Limb (tissue), 2 donors: ENCODE results near the gene LOXHD1.

ENCODE experiments used
- DNase-seq, 2 donors: peaks; one replicate each; pipeline ENCODE4 v3.0.0-alpha.2; 2016; ENCODE audit errors: extremely low spot score in 2 of 2

LOXHD1 gene

DNA sequence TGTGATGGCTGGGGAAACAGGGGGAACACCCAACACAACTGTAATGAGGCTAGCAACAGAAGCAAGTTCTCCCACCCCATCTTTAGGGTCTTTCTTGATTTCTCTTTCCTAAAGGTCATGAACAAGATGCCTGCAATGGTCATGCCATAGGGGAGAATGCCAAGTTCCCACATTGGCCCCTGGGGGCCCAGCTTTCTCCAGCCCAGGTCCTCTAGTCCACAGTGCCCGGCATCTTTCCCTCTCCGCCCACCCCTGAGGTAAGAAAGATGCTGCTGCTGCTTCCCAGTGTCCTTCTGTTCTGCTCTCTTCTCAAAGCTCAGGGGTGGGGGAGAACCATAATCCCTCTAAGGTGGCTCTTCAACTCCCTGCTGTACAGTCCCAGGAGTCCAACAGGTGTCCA, 78.0 kb downstream of the LOXHD1 start:
- no peak for DNase-seq

DNA sequence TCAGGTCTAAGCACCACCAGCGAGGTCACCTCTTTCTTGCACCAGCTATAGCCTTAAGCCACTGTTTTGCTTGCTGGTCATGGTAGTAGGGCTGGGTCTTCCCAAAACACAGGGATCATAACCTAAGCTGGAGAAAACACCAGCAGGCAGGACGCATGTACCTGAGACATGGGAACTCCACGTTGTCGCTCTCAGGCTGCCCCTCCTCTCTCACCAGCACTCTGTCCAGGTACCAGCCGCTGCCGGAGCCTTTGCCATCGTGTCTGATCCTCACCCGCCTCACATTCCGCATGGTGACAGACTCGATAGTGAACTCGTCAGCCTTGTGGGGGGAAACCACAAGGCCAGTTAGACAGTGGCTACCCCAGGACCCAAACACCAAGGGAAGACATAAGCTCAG, 79.5 kb downstream of the LOXHD1 start:
- DNase-seq: no peak

DNA sequence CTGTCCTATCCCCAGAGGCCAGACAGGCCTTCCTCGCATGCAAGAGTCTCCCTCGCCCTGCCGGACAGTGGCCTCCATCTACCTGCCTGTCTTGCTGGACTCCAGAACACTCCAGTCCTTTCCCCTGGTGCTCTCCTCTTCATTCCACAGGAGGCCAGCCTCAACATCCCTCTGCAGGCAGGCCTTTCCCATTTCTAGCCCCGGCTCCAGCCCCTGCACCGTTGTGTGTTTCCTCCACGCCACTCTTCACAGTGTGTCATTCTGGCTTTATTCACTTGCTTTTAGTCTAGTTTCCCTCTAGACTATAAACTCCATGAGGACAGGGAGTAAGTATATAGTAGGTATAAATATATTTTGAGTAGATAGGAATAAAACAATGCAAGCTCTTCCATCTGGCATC, 81.2 kb downstream of the LOXHD1 start:
- no peak for DNase-seq

DNA sequence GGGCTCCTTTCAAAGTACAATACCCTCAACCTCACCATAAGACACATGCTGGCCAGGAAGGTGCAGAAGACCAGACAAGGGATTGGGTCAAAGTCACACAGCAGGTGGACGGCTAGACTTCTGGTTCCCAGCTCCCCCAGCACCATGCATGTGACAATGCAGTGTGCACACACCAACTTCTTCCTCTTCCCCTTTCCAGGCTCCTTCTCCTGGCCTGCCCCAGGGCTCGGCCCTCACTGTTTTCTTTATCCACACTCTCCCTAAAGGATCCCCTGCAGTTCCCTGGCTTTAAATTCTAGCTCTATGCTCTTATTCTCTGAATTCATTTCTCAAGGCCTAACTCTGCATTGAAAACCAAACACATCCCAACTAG, 82.3 kb downstream of the LOXHD1 start:
- no peak for DNase-seq

DNA sequence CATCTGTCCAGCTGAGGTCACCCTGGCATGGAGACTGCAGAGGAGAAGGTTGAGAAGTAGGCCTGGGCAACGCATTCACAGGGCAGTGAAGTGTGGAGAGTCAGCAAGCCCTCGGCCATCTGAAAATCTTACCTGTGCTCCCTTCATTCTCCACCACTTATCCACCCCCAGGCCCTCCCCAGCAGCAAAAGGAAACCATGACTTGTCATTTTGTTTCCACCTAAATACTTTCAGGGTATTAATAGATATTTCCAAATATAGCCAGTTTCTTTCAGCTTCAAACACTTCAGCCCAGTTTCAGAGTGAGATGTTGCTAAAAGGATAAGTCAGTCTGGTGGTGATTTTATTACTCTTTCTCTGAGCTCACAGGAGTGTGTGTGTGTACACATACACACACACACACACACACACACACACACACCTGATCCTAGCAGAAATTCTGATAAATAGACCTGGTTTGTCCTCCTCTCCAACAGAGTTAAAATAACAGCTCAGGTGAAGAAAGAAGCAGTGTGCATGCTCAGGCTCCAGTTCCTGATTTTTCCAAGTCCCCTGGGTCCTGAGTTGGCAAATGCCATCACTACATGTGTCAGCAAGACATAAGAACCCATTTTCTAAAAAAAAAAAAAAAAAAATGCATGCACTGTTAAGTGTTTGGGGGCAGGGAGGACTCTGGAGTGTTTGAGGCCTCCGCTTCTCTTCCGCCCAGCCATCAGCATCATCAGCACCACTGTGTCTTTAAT, 82.8 kb downstream of the LOXHD1 start:
- DNase-seq: no peak

- no peak for DNase-seq
These were observed 83.9 kb downstream of the LOXHD1 start for GRCh38 chr18:46573156-46573555.

GRCh38 chr18:46571756-46572155, 85.3 kb downstream of the LOXHD1 start:
- DNase-seq: no peak

DNA sequence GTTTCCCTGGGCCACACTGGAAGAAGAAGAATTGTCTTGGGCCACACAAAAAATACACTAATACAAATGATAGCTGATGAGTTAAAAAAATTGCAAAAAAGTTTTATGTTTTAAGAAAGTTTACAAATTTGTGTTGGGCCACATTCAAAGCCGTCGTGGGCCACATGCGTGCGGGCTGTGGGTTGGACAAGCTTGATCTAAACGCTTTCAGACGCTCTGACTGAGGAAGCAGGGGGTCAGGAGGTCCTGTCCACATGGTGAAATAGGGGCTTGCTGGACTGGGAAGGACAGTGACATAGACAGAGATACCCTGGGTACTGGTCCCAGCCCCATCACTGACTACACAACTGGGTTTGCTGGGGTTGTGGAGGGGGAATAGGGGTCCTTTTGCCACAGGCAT, 86.4 kb downstream of the LOXHD1 start:
- DNase-seq: no peak

DNA sequence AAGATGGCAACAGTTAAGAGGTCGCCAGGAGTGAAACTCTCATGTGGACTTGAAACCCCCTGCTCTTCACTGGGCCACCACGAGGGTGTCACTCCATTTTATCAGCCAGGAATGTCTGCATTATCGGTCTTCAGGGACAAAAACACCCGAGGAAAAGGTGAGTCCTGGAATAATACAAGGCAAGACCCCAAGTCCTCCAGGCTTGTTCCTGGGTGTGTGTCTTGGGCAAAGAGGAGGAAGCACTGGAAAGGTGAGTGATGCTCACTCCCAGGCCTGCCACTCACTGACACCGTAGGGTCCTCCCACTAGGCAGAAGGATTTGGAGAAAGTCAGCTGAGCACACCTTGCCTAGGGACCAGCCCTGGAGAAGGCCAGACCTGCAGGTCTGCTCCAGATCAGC, 86.9 kb downstream of the LOXHD1 start:
- no peak for DNase-seq

DNA sequence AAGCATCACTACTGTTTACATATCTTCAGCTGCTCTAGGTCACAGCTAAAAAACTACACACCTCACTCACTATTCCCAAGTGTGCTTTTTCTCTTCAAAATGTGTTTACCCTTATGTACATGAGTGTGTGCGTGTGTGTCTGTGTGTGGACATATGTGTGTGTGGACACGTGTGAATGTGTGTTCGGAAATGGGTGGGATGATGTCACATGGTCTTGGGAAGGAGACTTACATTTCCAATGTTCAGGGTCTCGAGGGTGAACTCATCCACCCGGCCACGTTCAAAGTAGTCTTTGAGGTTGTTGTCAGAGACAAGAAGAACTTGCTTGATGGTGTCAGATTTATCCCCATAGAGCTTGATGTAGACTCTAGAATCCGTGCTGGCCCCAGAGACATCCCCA, 87.8 kb downstream of the LOXHD1 start:
- DNase-seq: no peak

DNA sequence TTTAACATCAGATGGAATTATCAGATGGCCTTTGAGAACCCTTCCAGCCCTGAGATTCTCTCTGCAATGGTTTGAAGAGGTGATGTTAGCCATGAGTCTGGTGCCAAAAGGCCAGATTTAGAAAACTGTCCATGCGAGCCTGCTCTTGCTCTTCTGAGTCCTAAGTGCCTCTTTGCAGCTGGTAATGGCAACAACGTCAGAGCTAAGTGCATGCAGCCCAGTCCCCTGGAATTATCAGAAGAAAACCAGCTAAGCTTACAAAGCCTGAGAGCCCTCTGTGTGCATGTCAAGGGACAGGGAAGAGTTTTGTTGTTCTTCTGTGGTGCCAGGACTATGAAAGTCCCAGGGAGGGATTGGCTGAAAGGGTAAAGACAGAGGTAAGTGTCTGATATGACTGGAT, 89.8 kb downstream of the LOXHD1 start:
- DNase-seq: no peak

- DNase-seq: no peak
These were observed 90.9 kb downstream of the LOXHD1 start for GRCh38 chr18:46566111-46566510.

DNA sequence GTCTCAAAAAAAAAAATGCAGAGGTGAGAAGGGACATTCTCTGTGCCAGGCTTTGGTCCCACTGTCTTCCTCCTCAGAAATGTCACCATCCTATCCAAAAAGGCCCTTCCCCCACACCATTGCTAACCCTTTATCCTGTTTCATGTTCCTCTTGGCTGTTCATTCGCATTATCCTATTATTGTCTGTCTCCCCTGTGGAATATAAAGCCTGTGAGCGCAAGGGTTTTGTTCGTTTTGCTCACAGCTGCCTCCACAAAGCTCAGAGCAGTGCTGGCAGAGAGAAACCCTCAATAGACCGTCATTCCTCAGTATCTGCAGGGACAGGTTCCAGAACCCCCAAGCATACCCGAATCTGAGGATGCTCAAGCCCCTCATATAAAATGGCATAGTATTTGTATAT, 91.8 kb downstream of the LOXHD1 start:
- no peak for DNase-seq

- no peak for DNase-seq
These were observed 93.7 kb downstream of the LOXHD1 start for GRCh38 chr18:46563317-46563716.

- no peak for DNase-seq
These were observed 94.3 kb downstream of the LOXHD1 start for GRCh38 chr18:46562674-46563192.

GRCh38 chr18:46560671-46561045, 96.4 kb downstream of the LOXHD1 start:
- no peak for DNase-seq

DNA sequence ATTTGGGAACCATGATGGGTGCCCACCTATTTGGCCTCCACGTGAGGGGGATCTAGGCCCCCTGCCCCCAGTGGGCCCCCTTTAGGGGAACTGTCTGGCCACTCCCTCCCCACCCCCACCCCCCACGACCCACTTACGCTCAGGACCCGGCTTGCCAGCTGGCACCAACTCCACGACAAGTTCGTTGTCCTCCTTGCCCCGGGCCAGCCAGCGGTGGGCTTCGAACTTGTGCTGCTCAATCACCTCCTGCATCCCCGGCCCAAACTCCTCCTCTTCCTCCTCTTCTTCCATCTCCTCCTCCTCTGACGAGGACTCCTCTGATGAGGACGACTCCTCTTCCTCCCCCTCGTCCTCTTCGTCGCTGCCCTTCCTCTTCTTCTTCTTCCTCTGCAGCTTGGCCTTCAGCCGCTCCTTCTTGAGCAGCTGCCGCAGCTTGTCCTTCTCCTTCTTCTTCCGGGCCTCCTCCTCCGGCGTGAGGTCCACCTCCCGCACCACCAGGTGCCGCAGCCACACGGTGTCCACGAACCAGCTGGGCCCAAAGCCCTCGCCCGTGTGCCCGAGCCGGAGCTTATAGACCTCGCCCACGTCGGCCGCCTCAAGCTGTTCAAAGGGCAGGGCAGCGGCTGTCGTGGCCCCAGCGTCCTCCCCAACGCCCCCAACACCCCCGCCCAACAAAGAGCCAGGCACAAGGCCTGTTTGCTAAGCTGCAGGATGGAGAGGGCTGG, 96.9 kb downstream of the LOXHD1 start:
- no peak for DNase-seq

DNA sequence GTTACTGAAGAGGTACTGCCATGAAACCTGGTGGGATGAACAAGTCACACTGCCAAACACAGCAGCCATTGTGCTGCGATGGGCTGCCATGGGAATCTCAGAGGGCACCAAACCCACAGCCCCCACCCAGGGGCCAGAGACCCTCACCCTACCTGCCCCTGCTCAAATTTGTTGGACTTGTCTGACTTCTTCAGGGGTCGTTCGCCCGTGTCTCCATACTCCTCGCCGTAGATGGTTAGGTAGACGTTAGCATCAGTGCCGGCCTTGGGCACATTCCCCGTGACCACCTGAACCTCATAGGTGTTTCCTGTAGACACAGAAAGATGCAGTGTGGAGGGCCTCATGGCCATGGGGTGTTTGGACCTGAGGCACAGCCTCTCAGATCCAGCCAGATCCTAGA, 97.7 kb downstream of the LOXHD1 start:
- no peak for DNase-seq

GRCh38 chr18:46556590-46557206, 100.3 kb downstream of the LOXHD1 start:
- DNase-seq: no peak

- DNase-seq: no peak
These were observed 101.3 kb downstream of the LOXHD1 start for GRCh38 chr18:46555724-46556123.

- DNase-seq: no peak
These were observed 101.8 kb downstream of the LOXHD1 start for GRCh38 chr18:46555213-46555612.

- no peak for DNase-seq
These were observed 102.5 kb downstream of the LOXHD1 start for GRCh38 chr18:46554406-46555080.
